GM18502 (cell line): ENCODE results near the gene MYBPC1.
"Not testable (repeated sequence)": the region's sequence is repeated elsewhere in the genome, so short reads cannot be mapped to it uniquely, and the experiment has no call there.

Experiments
- ATAC-seq: cut with Tn5 transposase; IDR thresholded peaks from one replicate; pipeline ENCODE4 v1.9.1; 2021; ENCODE audit warnings: mild to moderate bottlenecking; ENCODE audit not compliant: unreplicated experiment, poor library complexity

Gene MYBPC1, protein sequence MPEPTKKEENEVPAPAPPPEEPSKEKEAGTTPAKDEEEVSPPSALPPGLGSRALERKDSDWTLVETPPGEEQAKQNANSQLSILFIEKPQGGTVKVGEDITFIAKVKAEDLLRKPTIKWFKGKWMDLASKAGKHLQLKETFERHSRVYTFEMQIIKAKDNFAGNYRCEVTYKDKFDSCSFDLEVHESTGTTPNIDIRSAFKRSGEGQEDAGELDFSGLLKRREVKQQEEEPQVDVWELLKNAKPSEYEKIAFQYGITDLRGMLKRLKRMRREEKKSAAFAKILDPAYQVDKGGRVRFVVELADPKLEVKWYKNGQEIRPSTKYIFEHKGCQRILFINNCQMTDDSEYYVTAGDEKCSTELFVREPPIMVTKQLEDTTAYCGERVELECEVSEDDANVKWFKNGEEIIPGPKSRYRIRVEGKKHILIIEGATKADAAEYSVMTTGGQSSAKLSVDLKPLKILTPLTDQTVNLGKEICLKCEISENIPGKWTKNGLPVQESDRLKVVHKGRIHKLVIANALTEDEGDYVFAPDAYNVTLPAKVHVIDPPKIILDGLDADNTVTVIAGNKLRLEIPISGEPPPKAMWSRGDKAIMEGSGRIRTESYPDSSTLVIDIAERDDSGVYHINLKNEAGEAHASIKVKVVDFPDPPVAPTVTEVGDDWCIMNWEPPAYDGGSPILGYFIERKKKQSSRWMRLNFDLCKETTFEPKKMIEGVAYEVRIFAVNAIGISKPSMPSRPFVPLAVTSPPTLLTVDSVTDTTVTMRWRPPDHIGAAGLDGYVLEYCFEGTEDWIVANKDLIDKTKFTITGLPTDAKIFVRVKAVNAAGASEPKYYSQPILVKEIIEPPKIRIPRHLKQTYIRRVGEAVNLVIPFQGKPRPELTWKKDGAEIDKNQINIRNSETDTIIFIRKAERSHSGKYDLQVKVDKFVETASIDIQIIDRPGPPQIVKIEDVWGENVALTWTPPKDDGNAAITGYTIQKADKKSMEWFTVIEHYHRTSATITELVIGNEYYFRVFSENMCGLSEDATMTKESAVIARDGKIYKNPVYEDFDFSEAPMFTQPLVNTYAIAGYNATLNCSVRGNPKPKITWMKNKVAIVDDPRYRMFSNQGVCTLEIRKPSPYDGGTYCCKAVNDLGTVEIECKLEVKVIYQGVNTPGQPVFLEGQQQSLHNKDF

DNA sequence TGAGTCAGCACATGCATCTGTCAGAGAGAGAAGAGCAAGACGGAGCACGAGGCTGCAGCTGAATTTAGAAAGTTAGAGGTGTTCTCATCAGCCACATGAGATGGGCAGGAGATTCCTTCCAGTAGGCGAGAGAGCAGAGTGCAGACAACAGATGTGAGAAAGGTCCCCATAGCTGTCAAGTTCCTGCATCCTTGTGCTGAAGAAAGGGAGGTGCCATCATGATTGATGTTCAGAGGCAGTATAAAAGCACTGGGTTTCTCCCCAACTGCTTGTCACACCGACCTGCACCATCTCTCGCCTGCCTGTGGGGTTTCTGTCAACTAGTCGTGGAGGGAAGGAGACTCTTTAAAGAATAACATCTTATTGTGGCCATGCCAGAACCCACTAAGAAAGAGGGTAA lies at the start of gene MYBPC1:
Gene MYBPC1 (plus strand): TSS at position 272 of the 400 bp plus-strand sequence. CDS start 100 bp downstream, at position 372.
- no peak for ATAC-seq

DNA sequence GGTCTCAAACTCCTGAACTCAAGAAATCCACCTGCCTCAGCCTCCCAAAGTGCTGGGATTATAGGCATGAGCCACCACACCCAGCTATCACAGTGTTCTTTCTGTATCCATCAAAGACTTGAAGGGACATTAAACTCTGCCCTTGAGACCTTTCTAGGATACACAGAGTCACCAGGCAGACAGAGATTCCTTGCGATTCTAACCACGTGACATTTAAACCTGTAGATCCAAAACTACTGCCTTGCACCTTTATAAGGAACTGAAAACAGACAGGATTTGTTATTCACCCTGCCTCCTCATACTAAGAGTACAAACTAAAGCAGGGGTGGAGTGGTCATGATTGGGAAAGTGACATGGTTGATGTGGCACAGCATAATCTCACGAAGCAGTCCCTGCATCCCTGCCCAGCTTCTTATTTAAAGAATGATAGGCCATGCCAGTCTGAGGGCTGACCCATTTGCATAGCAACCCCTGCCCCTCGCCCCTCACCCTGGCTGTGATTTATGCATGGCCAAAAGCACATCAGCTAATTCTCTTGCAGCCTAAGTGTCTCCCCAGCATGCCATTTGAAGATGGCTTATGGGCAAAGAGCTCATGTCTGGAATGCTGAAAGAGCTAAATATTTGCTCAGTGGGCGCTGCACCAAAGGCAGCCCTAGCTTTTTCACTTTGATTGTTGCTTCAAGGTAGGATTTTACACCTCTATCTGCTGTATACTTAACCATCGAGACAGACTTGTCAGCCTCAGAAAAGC lies 43.2 kb upstream of the MYBPC1 start:
- no peak for ATAC-seq

DNA sequence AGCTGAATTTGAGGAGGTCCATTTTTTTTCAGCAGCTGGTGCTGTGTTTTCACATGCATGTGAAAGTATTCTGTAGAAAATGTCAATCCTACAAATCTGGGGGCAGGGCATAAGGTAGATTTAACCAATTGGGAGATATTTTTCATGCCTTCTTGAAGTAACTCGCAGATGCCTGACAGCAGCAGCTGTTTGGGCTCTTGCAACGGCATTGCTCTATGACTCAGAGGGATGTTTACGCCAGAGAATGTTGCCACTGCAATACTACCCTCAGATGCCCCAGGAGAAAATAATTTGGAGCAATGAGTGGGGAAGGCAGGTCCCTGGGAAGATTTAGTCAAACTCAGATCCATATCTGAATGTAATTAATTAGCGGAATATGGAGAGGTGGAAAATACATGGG lies 42.5 kb upstream of the MYBPC1 start:
- ATAC-seq, result no peak

DNA sequence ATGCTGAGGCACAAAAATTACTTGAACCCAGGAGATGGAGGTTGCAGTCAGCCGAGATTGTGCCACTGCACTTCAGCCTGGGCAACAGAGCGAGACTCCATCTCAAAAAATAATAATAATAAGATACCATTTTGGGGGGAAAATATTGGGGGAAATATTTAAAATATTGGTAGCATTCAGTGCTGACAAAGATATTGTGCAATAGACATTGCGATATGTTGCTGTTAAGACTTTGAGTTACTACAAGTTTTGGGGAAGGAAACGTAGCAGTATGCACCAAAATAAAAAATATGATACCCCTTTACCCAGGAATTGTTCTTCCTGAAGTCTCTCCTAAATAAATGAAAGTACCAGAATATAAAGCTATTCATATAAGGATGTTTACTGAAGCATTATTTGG lies 37.7 kb upstream of the MYBPC1 start:
- ATAC-seq, result no peak

DNA sequence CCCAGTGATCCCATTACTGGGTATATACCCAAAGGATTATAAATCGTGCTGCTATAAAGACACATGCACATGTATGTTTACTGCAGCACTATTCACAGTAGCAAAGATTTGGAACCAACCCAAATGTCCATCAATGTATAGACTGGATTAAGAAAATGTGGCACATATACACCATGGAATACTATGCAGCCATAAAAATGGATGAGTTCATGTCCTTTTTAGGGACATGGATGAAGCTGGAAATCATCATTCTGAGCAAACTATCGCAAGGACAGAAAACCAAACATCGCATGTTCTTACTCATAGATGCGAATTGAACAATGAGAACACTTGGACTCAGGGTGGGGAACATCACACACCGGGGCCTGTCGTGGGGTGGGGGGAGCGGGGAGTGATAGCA lies 36.0 kb upstream of the MYBPC1 start:
- ATAC-seq, result not testable (repeated sequence)

DNA sequence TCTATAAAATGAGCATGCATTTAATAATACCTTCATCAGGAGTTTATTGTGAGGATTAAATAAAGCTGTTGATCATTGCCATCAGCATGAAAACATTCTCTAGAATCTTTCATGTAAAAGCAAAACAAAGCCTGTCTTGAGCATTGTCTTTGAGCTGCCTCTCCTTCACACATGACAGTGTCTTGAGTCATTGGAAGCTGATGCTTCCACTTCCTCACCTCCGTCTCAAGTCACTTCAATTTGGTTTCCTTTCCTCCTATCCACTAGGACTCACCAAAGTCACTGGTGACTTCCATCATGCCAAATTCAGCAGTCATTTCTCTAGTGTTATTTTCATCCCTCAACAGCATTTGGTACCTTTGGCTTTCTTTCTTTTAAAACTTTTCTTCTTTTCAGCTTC lies 31.6 kb upstream of the MYBPC1 start:
- ATAC-seq, result no peak

DNA sequence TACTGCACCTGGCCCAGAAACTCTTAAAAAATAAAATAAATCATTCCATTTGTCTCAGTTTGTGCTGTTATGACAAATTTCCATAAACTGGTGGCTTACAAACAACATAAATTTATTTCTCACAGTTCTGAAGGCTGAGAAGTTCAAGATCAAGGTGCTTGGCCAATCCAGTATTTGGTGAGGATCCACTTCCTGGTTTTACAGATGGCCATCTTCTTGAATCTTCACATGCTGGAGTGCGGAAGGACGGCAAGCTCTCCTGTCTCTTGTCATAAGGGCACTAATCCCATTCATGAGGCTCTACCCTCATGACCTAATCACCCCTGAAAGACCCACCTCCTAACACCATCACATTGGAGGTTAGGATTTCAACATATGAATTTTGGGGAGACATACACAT lies 29.9 kb upstream of the MYBPC1 start:
- ATAC-seq, result no peak

DNA sequence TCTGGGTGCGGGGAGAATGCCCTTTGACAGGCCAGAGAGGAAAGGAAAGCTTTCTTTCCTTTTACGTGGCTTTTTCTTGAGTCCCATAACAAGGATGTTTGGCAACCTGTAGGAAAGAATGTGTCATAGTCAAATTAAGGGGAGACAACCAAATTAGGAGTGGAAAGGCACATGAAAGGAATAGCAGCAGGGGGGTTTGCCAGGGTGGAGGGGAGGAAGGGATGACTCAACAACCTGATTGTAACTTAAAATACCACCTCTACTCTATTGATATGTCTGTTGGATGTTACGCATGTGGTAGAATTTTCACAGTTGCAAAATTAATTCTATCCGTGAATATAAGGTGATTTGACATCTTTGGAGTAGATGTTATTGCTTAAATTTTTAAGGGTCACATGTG lies 28.5 kb upstream of the MYBPC1 start:
- ATAC-seq, result no peak

DNA sequence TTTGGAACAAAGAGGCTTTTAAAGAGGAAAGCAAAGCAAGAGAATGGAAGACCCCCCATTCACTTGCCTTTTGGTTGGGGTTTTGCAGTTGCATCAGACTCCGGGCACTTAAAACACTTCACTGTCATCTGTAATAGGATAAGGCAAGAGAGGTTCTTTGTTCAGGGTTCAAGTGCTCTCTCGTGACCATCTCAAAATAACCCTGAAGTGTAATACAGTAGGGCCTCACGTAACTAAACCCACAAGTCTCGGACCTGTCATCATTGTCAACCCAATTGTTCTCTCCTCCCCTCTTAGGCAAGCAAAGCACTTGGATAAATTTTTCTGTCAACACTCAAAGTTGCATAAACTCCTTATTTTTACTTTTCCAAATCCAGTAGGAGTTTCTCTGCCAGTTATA lies 26.9 kb upstream of the MYBPC1 start:
- ATAC-seq, result no peak

DNA sequence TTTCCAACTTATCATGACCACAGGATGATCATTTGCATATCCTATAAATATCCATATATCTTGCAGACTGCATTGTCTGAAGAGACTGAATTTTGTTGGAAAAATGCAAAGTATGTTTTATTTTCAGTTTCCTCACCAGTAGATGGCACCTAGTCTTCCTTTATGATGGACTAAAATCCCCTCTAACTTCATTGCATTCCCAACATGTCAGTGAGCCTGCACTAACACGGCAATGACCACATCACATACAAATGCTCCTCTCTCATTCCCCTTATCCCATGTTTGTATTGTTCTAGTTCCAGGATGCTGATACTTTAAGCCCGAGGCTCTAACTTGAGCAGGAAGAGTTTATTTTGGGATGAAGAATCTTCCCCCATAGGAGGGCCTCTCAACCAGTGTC lies 24.7 kb upstream of the MYBPC1 start:
- ATAC-seq, result no peak

DNA sequence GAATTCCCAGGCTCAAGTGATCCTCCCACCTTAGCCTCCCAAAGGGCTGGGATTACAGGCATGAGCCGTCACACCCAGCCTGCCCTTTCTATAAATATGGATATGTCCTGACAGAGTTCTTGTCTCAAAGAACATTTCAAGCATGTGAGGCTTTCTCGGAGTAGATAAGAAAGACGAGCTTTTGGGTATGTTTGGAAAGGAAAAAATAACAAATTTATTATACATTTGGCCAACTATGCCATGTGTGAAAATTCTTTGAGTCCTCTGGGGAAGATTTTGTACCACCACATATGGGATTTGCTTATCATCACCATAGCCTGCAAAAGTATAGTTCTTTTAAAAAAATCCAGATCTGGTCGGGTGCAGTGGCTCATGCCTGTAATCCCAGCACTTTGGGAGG lies 23.7 kb upstream of the MYBPC1 start:
- no peak for ATAC-seq

DNA sequence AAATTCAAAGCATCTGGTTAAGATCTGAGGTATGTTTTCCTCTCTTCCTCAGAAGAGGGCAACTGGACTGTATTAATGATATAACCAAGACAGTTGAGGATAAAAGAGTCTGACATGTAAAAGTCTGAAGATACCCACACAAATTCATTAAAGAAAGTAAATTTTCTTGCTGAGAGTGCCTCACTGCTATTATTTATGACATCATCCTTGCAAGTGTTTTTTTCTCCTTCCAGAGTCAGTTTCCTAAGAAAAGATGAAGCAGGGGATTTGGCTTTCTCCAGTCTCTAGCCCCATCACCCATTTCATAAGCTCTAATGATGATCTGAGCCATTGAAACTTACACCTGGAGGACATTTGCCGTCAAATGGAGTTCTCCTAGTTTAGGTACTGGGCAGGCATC lies 21.0 kb upstream of the MYBPC1 start:
- ATAC-seq, result no peak

DNA sequence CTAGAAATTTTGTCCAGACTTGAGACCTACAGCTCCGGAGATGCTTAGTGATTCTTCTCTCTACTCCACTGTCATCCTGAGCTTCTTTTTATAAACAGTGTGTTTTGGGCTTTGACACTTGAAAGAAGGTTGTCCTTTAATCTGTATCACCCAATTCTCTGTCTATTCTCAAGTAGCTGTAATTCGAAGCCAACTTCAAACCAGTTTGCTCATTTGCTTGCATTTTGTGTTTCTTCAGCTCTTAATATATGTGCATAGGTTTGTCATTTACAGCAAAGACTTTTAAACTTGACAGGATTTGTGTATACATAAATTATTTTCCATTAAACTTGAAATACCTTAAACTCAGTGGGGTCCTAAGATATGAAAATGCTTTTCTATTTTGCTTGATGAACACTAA lies 16.4 kb upstream of the MYBPC1 start:
- no peak for ATAC-seq

DNA sequence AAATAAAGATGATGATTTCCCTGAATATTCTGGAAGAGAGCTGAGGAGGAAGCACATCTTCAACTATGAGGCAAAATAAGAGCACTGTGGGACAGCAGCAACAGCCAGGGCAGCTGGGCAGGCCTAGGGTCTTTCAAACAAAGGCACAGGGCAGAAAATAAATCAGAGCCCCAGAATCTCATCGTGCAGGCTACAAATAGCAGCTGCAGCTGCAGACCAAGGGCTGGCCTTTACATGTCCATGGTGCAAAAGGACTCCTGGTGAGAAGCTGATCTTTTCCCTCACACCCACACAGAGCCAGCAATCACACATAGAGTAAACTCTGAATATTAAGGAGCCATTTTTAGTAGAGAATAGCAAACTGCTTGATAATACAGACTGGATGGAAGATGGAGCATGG lies 13.6 kb upstream of the MYBPC1 start:
- no peak for ATAC-seq

DNA sequence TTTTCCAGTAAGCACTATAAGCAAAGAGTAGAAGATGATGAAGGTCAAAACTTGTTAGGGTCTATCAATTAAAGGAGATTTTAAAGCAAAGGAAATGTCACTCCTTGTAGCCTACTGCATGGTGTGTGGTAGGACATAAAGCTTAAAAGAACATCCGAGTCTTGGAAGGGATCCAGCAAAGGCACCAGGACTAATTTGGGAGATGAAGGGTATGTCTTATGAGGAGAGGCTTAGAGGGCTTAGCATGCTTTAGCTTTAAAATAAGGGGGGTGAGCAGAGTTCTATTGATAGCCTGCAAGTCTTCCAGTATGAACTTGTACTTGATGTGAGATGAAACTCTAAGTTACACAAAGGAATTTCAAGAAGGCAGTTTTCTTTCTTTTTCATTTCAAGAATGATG lies 11.8 kb upstream of the MYBPC1 start:
- ATAC-seq, result no peak

DNA sequence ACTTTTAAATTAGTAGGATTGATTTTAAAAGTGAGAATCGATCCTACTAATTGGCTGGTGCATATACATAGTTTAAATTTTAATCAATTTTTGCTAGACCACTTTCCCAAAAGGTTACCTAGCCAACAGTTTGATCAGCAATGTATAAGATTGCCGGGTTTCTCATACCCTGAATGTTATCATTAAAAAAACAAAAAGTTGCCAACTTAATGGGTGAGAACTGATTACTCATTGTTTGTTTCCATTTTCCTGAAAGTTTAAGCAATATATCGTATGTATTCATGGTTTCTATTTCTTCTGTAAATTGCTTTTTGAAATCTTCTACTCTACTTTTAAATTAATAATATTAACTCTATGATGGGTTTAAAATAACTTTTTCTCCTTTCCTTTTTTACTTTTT lies 4.4 kb upstream of the MYBPC1 start:
- no peak for ATAC-seq

DNA sequence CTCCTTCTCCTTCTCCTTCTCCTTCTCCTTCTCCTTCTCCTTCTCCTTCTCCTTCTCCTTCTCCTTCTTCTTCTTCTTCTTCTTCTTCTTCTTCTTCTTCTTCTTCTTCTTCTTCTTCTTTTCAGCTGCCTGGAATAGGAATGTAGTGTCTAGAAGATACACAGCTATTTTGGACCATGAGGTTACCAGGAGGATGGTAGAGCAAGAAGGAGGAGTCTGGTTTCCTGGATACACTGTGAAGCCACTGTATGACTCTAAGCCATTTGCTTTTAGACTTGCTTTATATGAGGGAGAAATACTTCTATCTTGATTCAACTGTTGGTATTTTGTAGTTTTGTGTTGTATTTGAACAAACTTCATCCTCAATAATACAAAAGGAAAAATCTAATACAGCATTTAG lies 3.0 kb upstream of the MYBPC1 start:
- ATAC-seq, result no peak

DNA sequence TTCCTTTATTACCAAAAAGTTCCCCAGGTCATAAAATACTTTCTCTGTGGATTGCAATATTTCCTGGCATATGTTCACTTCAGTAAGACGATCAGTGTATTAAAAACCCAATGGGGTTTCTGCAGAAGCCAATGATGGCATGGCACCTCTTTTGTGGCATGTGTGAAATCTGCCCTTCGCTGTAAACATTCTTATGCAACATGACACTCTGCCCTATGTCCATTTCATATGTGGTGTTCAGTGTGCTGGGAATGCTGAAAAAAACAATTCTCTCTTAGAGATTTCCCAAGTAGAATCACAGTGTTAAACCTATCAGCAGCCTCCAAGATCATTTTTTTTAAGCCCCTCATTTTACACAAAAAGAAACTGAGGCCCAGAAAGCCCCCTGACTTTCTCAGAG lies 2.3 kb upstream of the MYBPC1 start:
- no peak for ATAC-seq

DNA sequence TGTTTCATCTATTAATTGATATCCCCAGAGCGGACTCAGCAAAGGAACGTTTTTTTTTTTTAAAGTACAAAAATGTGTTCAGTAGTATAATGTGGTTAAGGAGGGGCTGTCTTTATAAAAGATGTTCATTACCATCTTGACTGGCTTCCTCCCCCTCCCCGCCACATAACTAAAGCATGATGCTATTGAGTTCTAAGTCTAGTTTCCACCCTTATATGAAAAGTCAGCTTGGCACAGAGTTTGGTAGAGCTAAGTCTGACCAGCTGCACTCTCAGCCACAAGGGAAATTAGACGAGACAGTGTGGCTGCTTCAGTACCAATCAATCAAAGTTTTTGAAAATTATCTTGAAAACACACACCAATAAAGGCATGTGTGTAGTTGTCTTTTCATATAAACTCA lies 1.9 kb upstream of the MYBPC1 start:
- no peak for ATAC-seq

DNA sequence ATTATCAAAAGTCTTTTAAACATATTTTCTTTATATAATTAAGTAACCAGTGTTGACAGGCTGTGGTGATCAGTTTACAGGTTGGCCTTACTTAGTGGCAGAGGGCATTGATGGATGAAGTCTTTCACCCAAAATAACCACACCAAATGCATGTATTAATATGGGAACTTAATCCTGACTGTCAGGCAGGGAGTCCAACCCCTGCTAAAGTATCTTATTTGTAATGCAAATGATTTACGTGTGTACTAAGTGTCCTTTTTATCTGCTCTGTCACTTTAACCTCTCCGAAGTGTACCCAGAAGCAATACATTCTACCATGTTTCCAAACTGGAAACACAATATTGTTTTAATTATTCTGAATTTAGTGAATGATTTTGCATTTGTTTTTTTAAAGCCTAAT lies 1.4 kb downstream of the MYBPC1 start:
- ATAC-seq, result no peak
